Measurements from ENCODE around the gene SEC63.
"Not testable (repeated sequence)": the region's sequence is repeated elsewhere in the genome, so short reads cannot be mapped to it uniquely, and the experiment has no call there.

The SEC63 gene

DNA sequence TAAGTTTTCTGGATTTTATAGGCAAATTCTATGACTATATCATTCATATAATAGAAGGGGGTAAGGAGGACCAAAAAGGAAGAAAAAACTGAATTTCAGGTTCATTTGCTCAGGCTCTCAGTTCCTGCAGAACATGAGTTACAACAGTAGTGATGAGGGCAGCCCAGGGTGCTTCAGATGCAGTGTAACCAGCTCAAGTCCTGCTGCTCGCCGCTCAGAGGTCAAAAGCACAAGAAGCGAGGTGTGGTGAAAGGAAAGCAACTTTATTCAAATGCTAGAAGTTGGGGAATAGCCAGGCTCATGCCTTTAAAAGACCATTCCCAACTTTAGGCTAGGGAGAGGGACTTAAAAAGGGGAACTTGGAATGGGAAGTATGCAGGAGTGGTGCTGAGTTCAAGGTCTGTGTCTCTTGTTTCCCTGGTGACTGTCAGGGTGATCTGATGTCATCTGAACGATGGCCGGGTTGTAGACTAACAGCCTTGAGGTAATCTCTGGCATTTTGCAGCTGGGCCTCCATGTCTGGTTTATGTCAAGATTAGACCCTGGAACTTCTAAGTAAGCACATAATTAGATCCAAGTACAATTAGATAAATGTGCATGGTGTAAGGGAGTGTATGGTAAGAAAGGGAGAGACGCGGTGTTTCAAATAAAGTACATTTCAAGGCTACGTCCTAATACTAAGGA lies 14.5 kb upstream of the SEC63 start:
- no peak for DNase-seq

- no peak for DNase-seq
These were observed 13.2 kb upstream of the SEC63 start for GRCh38 chr6:107971181-107971580.

- no peak for DNase-seq
These were observed 12.2 kb upstream of the SEC63 start for GRCh38 chr6:107970255-107970654.

- no peak for DNase-seq
These were observed 10.1 kb upstream of the SEC63 start for GRCh38 chr6:107968081-107968480.

GRCh38 chr6:107965746-107966145 lies 7.7 kb upstream of the SEC63 start:
- peak; percentile 82 for DNase-seq

DNA sequence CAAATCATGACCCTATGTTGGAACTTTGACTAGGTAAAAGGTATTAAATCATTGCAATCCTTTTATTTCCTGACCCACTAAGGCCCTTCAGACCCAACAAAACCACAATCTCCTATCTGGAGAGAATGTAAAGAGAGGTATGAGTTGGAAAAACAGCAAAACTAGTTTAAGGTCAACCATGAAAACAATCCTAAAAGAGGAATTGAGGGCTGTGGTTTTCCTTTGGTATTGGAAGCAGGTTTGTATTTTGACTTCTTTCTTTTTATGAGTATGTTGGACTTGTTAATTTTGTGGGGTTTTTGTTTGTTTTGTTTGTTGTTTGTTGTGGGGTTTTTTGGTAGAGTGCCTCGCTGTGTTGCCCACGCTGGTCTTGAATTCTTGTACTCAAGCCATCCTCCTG lies 4.7 kb upstream of the SEC63 start:
- DNase-seq = no peak

DNA sequence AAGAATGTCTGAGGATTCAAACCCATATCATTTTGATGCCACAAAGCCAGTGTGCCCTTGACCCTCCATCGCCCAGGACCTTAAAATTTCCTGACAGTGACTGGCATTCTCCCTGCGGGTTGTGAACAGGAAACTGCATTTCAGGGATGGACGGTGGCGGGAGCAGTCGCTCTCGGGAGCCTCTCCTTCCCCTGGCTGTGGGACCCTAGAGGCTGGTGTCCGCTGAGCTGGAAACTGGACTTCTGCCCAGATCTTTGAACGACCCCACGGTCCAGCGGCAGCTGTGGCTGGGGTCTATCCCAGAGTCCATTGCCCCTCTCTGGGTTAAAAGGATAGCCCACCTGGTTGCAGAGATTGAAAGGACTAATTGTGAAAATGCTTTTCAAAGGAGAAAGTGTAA lies 1.4 kb upstream of the SEC63 start:
- no peak for DNase-seq

DNA sequence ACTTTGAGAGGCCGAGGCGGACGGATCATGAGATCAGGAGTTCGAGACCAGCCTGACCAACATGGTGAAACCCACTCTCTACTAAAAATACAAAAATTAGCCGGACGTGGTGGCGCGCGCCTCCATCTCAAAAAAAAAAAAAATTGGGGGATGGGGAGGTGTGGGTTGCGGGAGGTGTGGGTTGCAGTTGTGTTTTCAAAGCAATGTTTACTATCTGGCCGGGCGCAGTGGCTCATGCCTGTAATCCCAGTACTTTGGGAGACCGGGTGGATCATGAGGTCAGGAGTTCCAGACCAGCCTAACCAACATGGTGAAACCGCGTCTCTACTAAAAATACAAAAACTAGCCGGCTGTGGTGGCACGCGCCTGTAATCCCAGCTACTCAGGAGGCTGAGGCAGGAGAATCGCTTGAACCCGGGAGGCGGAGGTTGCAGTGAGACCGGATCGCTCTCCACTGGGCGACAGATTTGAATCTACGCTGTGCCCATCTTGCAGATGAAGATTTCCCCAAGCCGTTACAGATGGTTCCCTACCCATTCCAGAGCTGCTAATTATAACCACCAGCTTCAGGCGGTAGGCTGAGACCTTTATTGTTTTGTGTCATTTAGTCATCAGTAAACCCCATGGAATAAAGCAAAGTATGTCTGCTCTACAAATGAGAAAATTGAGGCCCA lies 818 bp upstream of the SEC63 start:
- not testable (repeated sequence) for DNase-seq

- DNase-seq = peak; percentile 29
These were observed 600 bp downstream of the SEC63 start for GRCh38 chr6:107957308-107957908.

DNA sequence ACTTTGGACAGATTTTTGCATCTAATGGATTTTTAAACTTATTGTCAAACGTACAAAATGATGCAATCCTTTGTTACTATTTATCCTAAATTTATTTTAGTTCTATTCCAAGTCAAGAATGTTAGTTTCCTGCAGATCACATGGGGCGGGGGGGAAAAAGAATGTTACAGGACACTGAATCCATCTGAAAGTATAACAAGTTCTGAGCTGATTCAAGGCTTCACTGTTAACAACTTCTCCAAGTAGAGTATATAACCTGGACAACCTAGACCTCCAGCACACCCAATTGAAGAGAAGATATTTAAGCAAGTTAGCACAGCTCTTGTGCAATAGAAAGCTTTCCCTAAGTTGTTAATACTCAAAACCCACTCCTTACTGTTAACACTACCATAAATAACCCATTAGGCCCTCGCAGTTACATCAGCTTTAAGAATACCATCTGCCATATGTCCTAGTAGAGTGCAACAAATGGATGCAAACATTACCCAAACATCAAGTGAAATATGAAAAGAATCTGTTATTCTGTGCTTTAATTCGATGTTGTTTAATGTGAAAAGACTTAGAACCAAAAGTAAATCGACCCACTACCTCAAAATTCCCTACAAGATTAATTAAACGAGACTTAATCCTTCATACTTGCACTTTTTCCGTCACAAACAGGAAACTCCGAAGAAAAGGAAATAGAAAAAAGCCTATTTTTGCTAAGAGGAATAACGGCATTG lies 1.3 kb downstream of the SEC63 start:
- no peak for DNase-seq

DNA sequence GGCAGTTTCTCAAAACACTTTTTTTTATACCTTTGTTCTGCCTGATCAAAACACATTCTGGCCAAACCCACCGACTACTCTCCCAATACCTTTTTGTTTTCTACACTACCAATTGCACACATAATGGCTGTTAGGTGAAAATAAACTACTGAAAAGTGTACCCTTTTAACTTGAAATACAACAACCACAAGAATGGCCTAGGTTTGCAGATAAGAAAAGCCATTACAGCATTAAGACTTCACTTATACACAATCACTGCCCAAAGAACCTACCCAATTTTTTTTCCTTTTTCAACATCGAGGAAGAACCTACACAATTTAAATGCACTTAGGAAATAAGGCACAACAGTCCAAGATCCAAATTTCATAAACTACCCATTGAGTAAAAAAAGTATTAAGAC lies 1.8 kb downstream of the SEC63 start:
- no peak for DNase-seq

- DNase-seq = not testable (repeated sequence)
These were observed 4.1 kb downstream of the SEC63 start for GRCh38 chr6:107953858-107954414.

- no peak for DNase-seq
These were observed 14.2 kb downstream of the SEC63 start for GRCh38 chr6:107943626-107944439.

DNA sequence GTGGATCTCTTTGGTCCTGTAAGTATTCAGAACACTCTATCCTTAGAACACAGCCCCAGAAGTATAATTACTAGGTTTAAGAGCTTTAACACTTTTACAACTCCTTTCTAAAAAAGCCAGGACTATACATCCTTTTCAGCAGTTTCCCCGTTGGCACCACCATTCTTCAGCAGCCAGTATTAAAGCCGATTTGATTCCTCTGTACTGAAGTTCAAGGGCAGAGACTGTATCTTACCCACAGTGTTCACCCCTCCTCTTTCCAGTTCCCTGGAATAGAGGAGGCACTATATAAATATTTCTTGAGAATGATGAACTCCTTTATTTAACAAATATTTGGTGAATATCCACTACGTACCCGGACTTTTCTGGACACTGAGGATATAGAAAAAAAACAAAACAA lies 15.9 kb downstream of the SEC63 start:
- no peak for DNase-seq

DNA sequence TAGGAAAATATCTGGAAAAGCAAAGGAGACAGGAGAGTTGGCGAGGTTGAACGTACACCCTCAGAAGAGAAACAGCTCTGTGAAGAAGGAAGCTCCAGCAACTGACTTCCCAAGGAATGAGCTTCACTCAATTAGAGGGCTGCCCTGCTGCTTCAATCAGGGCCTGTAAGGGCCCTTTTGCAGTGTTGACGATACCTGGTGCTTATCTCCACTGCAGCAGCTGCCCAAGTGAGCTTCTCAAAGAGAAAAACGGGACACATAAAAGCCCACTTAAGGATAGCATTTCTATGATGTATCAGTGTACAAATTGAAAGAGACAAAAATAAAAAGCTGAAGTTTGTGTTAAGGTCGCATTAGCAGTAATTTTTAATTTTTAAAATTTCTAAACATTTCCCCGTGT lies 16.4 kb downstream of the SEC63 start:
- DNase-seq = no peak

DNA sequence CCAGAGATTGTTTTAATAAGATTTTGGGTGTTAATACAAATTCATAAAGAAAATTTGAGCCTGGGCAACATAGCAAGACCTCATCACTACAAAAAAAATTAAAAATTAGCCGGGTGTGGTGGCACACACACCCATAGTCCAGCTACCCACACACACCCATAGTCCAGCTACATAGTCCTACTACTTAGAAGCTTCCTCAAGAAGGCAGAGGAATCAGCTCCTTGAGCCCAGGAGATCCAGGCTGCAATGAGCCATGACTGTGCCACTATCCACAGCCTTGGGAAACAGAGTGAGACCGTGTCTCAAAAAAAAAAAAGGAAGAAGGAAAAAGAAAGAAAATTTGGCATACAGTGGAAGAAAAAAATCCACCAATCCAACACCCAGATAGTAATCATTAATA lies 16.8 kb downstream of the SEC63 start:
- DNase-seq = no peak

DNA sequence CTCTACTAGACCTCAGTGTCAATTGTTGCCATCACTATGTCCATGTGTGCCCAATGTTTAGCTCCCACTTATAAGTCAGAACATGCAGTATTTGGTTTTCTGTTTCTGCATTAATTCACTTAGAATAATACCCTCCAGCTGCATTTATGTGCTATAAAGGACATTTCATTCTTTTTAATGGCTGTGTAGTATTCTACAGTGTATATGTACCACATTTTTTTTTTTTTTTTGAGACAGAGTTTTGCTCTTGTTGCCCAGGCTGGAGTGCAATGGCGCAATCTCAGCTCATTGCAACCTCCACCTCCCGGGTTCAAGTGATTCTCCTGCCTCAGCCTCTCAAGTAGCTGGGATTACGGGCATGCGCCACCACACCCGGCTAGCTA lies 21.1 kb downstream of the SEC63 start:
- DNase-seq = not testable (repeated sequence)

GRCh38 chr6:107936162-107936909 lies 21.7 kb downstream of the SEC63 start:
- no peak for DNase-seq

DNA sequence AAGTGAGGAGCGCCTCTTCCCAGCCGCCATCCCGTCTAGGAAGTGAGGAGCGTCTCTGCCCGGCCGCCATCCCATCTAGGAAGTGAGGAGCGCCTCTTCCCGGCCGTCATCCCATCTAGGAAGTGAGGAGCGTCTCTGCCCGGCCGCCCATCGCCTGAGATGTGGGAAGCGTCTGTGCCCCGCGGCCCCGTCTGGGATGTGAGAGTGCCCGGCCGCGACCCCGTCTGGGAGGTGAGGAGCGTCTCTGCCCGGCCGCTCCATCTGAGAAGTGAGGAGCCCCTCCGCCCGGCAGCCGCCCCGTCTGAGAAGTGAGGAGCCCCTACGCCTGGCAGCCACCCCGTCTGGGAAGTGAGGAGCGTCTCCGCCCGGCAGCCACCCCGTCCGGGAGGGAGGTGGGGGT lies 23.8 kb downstream of the SEC63 start:
- DNase-seq = not testable (repeated sequence)

GRCh38 chr6:107932580-107932979 lies 25.4 kb downstream of the SEC63 start:
- DNase-seq = no peak

DNA sequence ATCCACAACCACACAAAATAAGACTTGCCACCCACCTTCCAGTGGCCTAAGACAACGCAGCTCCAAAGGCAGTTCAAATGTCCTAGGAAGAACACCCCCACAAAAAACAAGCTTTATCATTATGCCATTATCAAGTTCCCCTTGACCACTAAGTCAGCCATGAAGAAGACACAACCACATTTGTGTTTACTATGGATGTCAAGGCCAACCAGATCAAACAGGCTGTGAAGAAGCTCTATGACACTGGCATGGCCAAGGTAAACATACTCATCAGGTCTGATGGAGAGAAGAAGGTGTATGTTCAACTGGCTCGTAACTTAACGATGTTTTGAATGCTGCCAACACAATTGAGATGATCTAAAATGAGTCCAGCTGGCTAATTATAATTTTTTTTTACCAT lies 26.1 kb downstream of the SEC63 start:
- DNase-seq = no peak

DNA sequence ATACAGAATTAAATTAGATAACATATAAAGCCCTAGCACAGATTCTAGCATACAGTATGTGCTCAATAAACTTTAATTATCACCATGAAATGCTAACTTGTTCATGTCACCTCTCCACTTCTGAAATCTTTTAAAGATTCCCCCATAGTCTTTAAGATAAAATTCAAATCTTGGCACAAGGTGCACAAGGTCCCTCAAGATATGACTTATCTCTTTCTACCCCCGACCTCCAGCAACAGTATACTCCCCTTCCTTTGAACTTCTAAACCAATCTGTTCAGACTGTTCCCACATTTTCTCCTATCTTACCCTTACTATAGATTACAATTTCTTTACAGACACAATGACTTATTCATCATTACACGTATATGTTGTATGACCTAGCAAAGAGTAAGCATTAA lies 29.0 kb downstream of the SEC63 start:
- DNase-seq = no peak

All from NCI-H226 (cell line).